Measurements from ENCODE around the gene UPK3B.

- TF ChIP-seq CTCF (IDR thresholded peaks at IDR 0.05; ENCODE audit: insufficient read depth, low read depth, low read length) (no peak), EZH2 (IDR thresholded peaks at IDR 0.05; ENCODE audit: insufficient read depth, low read length) (no peak)
Measured at GRCh38 chr7:76509931-76510877, at the start of gene UPK3B.

Measured in astrocyte (in vitro differentiated cells and primary cell).